ENCODE results near the gene KANSL3.

KANSL3 gene

GRCh38 chr2:96651793-96652192, 13.7 kb upstream of the KANSL3 start:
- DNase-seq, result no peak

GRCh38 chr2:96649342-96649741, 11.2 kb upstream of the KANSL3 start:
- no peak for DNase-seq

- DNase-seq, result no peak
These were observed 10.3 kb upstream of the KANSL3 start for GRCh38 chr2:96648306-96648930.

- DNase-seq, result no peak
These were observed 9.6 kb upstream of the KANSL3 start for GRCh38 chr2:96647681-96648080.

GRCh38 chr2:96642564-96643360, 4.7 kb upstream of the KANSL3 start, which contains the start of gene FER1L5:
FER1L5 (plus strand) TSS chr2:96642764; CDS start chr2:96642837, 73 bp downstream.
- peak; percentile 8 to 60 for DNase-seq

GRCh38 chr2:96637385-96638143, 548 bp downstream of the KANSL3 start:
- DNase-seq, result peak in 1 of 2 experiments; percentile 56

GRCh38 chr2:96636551-96637171, 1.5 kb downstream of the KANSL3 start:
- DNase-seq, result no peak

- DNase-seq, result no peak
These were observed 4.5 kb downstream of the KANSL3 start for GRCh38 chr2:96633641-96634040.

GRCh38 chr2:96631804-96632435, 6.2 kb downstream of the KANSL3 start:
- no peak for DNase-seq

- no peak for DNase-seq
These were observed 11.6 kb downstream of the KANSL3 start for GRCh38 chr2:96626553-96626942.

GRCh38 chr2:96625571-96626552, 12.2 kb downstream of the KANSL3 start:
- no peak for DNase-seq

GRCh38 chr2:96623116-96623515, 15.0 kb downstream of the KANSL3 start:
- no peak for DNase-seq

GRCh38 chr2:96622544-96622943, 15.6 kb downstream of the KANSL3 start:
- DNase-seq, result no peak

- no peak for DNase-seq
These were observed 19.4 kb downstream of the KANSL3 start for GRCh38 chr2:96618596-96619283.

GRCh38 chr2:96617012-96617411, 21.1 kb downstream of the KANSL3 start:
- DNase-seq, result no peak

- DNase-seq, result no peak
These were observed 21.6 kb downstream of the KANSL3 start for GRCh38 chr2:96616535-96616934.

- DNase-seq, result no peak
These were observed 22.0 kb downstream of the KANSL3 start for GRCh38 chr2:96616128-96616527.

GRCh38 chr2:96608469-96609455, 29.4 kb downstream of the KANSL3 start:
- no peak for DNase-seq

GRCh38 chr2:96604104-96604503, 34.0 kb downstream of the KANSL3 start:
- DNase-seq, result no peak
